Mucosa of descending colon (tissue), 3 donors: ENCODE data around the gene SLC23A2. TPM values are rescaled to one million over a fixed set of nuclear protein-coding genes. Genes with fewer than 3 reads are reported as not detected.

Experiments used
- ATAC-seq: fragments of 200-7000 bp; cut with Tn5 transposase; one replicate; pipeline ENCODE4 v1.9.1; 2020; ENCODE audit warnings: mild to moderate bottlenecking, moderate library complexity
- DNase-seq, 3 donors: peaks; one replicate each; pipeline ENCODE4 v3.0.0-alpha.2; 2020
- H3K36me3 ChIP-seq: fragments of 200-600 bp; one replicate; pipeline ENCODE4 v1.8.0; 2021; ENCODE audit warnings: low read depth, mild to moderate bottlenecking
- H3K4me1 ChIP-seq: fragments of 200-600 bp; one replicate; pipeline ENCODE4 v1.8.0; 2021; ENCODE audit warnings: low read depth, mild to moderate bottlenecking
- H3K4me3 ChIP-seq: fragments of 200-600 bp; one replicate; pipeline ENCODE4 v1.8.0; 2021; ENCODE audit warnings: mild to moderate bottlenecking
- H3K9me3 ChIP-seq: fragments of 200-600 bp; one replicate; pipeline ENCODE4 v1.8.0; 2021; ENCODE audit warnings: mild to moderate bottlenecking
- CTCF ChIP-seq: fragments of 200-600 bp; IDR thresholded peaks from one replicate; pipeline ENCODE4 v1.8.0; 2022; ENCODE audit warnings: antibody characterized with exemption, mild to moderate bottlenecking
- intact Hi-C, 2 donors: fragments of 100-400 bp; cut with DNase I in 1 of 2; cut with micrococcal nuclease in 1 of 2; formaldehyde crosslinking; loops; one replicate each; pipeline versions ENCODE4 v1.11.0 to v1.11.1; 2022; cut with DNase I, micrococcal nuclease
- total RNA-seq, 3 donors: library from RNA; stranded (reverse); fragmentation: NEBNext Ultra II Directional in 2 of 3; extraction: Animal tissue kit (Norgen Biotek cat#: 25700) in 2 of 3; gene quantifications; one replicate each; pipeline versions ENCODE4 v1.2.1 to v1.2.4, GENCODE V29; 2021 to 2023
- donor health status: DM: no; HTN: no; CAD: no; lungs with moderate emphysema.
- donor health status: DM: no; HTN: no; CAD: no.
- donor health status: DM: no; HTN: yes; CAD: no.

Gene SLC23A2
- total RNA-seq, 3 donors from 2014 or later, result 9.1 to 15.4 (median 9.4) TPM

DNA sequence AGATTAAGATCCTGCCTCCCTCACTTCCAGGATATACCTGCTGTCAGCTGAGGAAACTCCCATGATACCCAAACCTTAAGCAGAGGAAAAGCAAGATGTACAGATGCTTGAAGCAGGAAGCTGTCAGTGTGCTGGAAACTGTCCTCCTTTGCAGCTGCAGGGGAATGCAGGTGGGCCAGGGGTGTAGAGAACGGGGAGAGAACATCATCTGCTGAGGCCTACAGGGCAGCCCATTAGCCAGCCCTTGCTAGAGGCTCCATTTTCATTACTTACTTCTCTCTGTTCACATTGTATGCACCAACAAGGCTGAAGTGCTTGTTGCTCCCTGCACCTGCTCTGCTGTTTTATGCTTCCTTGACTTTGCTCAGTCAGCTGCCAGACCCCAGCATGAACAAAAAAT, 160.5 kb downstream of the SLC23A2 start:
- no peak for TF ChIP-seq CTCF
- no peak for ATAC-seq
- H3K4me1 ChIP-seq, result no peaks in the 10 kb centered on the region
- intact Hi-C loops, result no loop called here
- no peaks in the 10 kb centered on the region for H3K9me3 ChIP-seq
- no peak overlapping the region for H3K4me3 ChIP-seq
- no peak for DNase-seq
- H3K36me3 ChIP-seq, result no peaks in the 10 kb centered on the region

DNA sequence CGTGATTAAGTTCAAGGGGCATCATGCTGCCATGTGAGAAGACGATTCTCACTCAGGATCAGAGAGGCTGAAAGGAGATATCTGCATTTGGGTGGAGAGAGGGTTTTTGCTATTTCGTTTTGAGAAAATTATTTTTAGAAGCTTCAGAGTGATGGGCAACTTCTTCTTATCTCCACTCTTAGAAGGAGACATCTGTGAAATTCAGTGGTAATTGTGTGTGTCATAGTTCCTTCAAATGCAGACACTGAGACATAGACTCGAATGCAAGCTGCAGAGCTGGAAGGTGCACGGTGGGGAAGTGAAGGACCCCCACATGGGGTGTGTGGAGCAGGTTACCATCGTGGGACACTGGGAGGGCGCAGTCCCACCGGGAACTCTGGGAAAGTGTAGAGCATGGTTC, 162.8 kb downstream of the SLC23A2 start:
- Histone ChIP-seq H3K9me3 (no peaks in the 10 kb centered on the region), H3K36me3 (no peaks in the 10 kb centered on the region), H3K4me1 (no peaks in the 10 kb centered on the region), H3K4me3 (no peak overlapping the region)
- ATAC-seq, result no peak
- no peak for DNase-seq
- intact Hi-C loops, result no loop called here
- no peak for TF ChIP-seq CTCF

DNA sequence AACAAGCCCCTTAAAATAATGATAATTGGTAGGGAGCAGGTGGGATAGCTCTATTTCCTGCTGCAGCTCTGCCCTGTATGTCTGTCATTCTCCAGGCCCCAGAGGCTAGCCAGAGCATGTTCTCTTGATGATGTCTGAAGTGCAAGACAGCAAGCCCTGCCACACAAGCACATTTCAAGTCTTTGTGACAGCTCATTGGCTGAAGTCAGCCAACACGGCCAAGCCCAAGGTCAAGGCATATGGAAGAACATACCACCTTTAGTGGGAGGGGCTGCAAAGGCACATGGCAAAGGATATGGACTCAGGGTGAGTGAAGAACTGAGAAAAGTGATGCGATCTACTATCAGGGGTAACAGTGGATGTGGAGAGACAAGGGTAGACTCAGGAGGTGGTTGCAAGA, 163.6 kb downstream of the SLC23A2 start:
- Histone ChIP-seq H3K4me3 (no peak overlapping the region), H3K36me3 (no peaks in the 10 kb centered on the region), H3K4me1 (no peaks in the 10 kb centered on the region), H3K9me3 (no peaks in the 10 kb centered on the region)
- no peak for ATAC-seq
- intact Hi-C loops, result no loop called here
- no peak for DNase-seq
- no peak for TF ChIP-seq CTCF

GRCh38 chr20:4836935-4837334, 164.4 kb downstream of the SLC23A2 start:
- ATAC-seq (no peak), DNase-seq (no peak)
- Histone ChIP-seq H3K9me3 (no peaks in the 10 kb centered on the region), H3K4me3 (no peak overlapping the region), H3K4me1 (no peaks in the 10 kb centered on the region), H3K36me3 (no peaks in the 10 kb centered on the region)
- intact Hi-C loops, result no loop called here
- TF ChIP-seq CTCF, result no peak

DNA sequence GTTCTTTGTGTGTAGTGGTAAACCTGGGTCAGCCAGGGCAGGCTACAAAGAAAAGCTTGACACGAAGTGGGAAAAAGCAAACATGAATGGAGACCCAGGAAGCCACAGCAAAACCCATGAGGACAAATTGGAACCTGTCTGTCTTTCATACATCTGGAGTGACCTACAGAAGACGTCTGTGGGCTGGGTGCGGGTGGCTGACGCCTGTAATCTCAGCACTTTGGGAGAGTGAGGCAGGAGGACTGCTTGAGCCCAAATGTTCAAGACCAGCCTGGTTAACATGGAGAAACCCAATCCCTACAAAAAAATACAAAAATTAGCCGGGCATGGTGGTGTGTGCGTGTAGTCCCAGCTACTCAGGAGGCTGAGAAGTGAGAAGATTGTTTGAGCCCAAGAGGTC, 164.8 kb downstream of the SLC23A2 start:
- H3K9me3 ChIP-seq, result no peaks in the 10 kb centered on the region
- no peak overlapping the region for H3K4me3 ChIP-seq
- no peaks in the 10 kb centered on the region for H3K4me1 ChIP-seq
- no peak for TF ChIP-seq CTCF
- ATAC-seq (no peak), DNase-seq (no peak)
- H3K36me3 ChIP-seq, result no peaks in the 10 kb centered on the region
- intact Hi-C loops, result no loop called here
